GM10266 (cell line): Measurements from ENCODE around the gene FOXA1.

Experiments used
- DNase-seq: peaks from one replicate; pipeline ENCODE4 v3.0.0; 2012; ENCODE audit errors: extremely low spot score
- CTCF ChIP-seq: IDR thresholded peaks from 2 replicates; pipeline ENCODE4 v1.5.1; 2012; ENCODE audit warnings: mild to moderate bottlenecking, low read depth; ENCODE audit not compliant: control insufficient read depth, insufficient read depth; ENCODE audit errors: missing control alignments

The FOXA1 gene

GRCh38 chr14:37615582-37616289 lies 20.7 kb upstream of the FOXA1 start:
- no peak for DNase-seq
- no peak for TF ChIP-seq CTCF

GRCh38 chr14:37610945-37611523 lies 16.0 kb upstream of the FOXA1 start:
- TF ChIP-seq CTCF = no peak

GRCh38 chr14:37608649-37609048 lies 13.6 kb upstream of the FOXA1 start:
- TF ChIP-seq CTCF = no peak
- DNase-seq = no peak

More at GRCh38 chr14:37610945-37611523, 16.0 kb upstream of the FOXA1 start:
- DNase-seq = no peak

- no peak for TF ChIP-seq CTCF
- no peak for DNase-seq
Measured at GRCh38 chr14:37606678-37607077, 11.6 kb upstream of the FOXA1 start.

- no peak for DNase-seq
- no peak for TF ChIP-seq CTCF
Measured at GRCh38 chr14:37603688-37604251, 8.7 kb upstream of the FOXA1 start.

- no peak for DNase-seq
Measured at GRCh38 chr14:37602605-37603453, 7.8 kb upstream of the FOXA1 start.

More at GRCh38 chr14:37602605-37603453, 7.8 kb upstream of the FOXA1 start:
- TF ChIP-seq CTCF = no peak
